H1 (cell line): ENCODE data around the gene IFT172. TPM values are rescaled to one million over a fixed set of nuclear protein-coding genes. Genes with fewer than 3 reads are reported as not detected.

Experiments used
- CTCF ChIA-PET: fragments of 300-600 bp; sonication (Branson Sonifier 250); formaldehyde crosslinking; loops from one replicate; lab custom pipeline; 2021; ENCODE audit not compliant: partially characterized antibody; lab: Charles Lee
- POLR2A ChIA-PET: fragments of 300-600 bp; sonication (Branson Sonifier 250); formaldehyde crosslinking; loops from one replicate; lab custom pipeline; 2021; ENCODE audit warnings: inconsistent platforms; ENCODE audit not compliant: partially characterized antibody; lab: Charles Lee
- DNase-seq, 2 experiments: peaks; one replicate each; pipeline versions ENCODE4 v3.0.0 to v3.0.0-alpha.2; 2010 to 2022; ENCODE audit warnings: low spot score in 2 of 2, low read depth in 1 of 2, mixed read lengths in 1 of 2
- FAIRE-seq: peaks from 2 replicates; lab custom pipeline; 2011; peaks lifted over from hg19 to GRCh38; lab: Jason Lieb, UNC
- H2AFZ ChIP-seq: 2 replicates; pipeline ENCODE4 v1.8.1; 2012; ENCODE audit warnings: low read length, inconsistent platforms
- H2AK5ac ChIP-seq: 2 replicates; pipeline ENCODE4 v1.6.1; 2013; ENCODE audit warnings: low read depth, low read length
- H2BK120ac ChIP-seq: replicated peaks from 2 replicates; pipeline ENCODE3; 2013; ENCODE audit warnings: low read depth, low read length, inconsistent platforms
- H2BK12ac ChIP-seq: 2 replicates; pipeline ENCODE4 v1.6.1; 2013; ENCODE audit warnings: low read depth, low read length
- H2BK15ac ChIP-seq: 2 replicates; pipeline ENCODE4 v1.6.1; 2013; ENCODE audit warnings: low read length
- H2BK20ac ChIP-seq: 2 replicates; pipeline ENCODE4 v1.6.1; 2013; ENCODE audit warnings: low read length
- H2BK5ac ChIP-seq: 2 replicates; pipeline ENCODE4 v1.6.1; 2013; ENCODE audit warnings: low read depth, low read length
- H3K14ac ChIP-seq: 2 replicates; pipeline ENCODE4 v1.6.1; 2013; ENCODE audit warnings: inconsistent platforms; ENCODE audit not compliant: insufficient read length
- H3K18ac ChIP-seq: 2 replicates; pipeline ENCODE4 v1.6.1; 2013; ENCODE audit warnings: low read length; ENCODE audit errors: extremely low read depth
- H3K23ac ChIP-seq: 2 replicates; pipeline ENCODE4 v1.6.1; 2013; ENCODE audit warnings: inconsistent platforms; ENCODE audit not compliant: insufficient read length
- H3K23me2 ChIP-seq: 2 replicates; pipeline ENCODE4 v1.6.1; 2013; ENCODE audit warnings: low read depth, low read length
- H3K27ac ChIP-seq: 2 replicates; pipeline ENCODE4 v1.6.1; 2011; ENCODE audit warnings: low read depth, low read length, inconsistent platforms
- H3K27me3 ChIP-seq, 4 experiments: replicated peaks in 1 of 4; 1 replicate in 1 of 4; 2 replicates in 3 of 4; pipeline versions ENCODE4 v1.6.1 to v1.8.1; 2011 to 2013; ENCODE audit warnings: low read length in 3 of 4, mild to moderate bottlenecking in 3 of 4, inconsistent platforms in 2 of 4, mixed read lengths in 2 of 4, moderate library complexity in 1 of 4; ENCODE audit not compliant: control insufficient read depth in 3 of 4, insufficient read depth in 3 of 4; ENCODE audit errors: extremely low read depth in 1 of 4
- H3K36me3 ChIP-seq, 4 experiments: 2 replicates each; pipeline versions ENCODE4 v1.6.1 to v1.8.1; 2011 to 2013; ENCODE audit warnings: mild to moderate bottlenecking in 4 of 4, low read length in 3 of 4, moderate library complexity in 2 of 4, control low read depth in 1 of 4, inconsistent platforms in 1 of 4; ENCODE audit not compliant: insufficient read depth in 4 of 4, control insufficient read depth in 2 of 4
- H3K4ac ChIP-seq: replicated peaks from 2 replicates; pipeline ENCODE3; 2013; ENCODE audit warnings: low read length, low read depth, mixed read lengths, inconsistent platforms; ENCODE audit not compliant: insufficient read length
- H3K4me1 ChIP-seq, 4 experiments: replicated peaks in 1 of 4; 1 replicate in 1 of 4; 2 replicates in 3 of 4; pipeline versions ENCODE4 v1.6.1 to v1.8.1; 2011 to 2013; ENCODE audit warnings: low read length in 3 of 4, inconsistent platforms in 2 of 4, mixed read lengths in 1 of 4; ENCODE audit not compliant: insufficient read depth in 4 of 4, control insufficient read depth in 3 of 4
- H3K4me2 ChIP-seq, 2 experiments: 2 replicates each; pipeline versions ENCODE4 v1.6.1 to v1.8.1; 2011 to 2013; ENCODE audit warnings: low read depth in 2 of 2, low read length in 2 of 2, control low read depth in 1 of 2, inconsistent platforms in 1 of 2, mild to moderate bottlenecking in 1 of 2; ENCODE audit not compliant: insufficient read depth in 1 of 2
- H3K4me3 ChIP-seq, 4 experiments: fragments of 200-600, 300-600 bp in 1 of 4; sonication (generic), shearing (Covaris generic), sonication (Bioruptor Twin) in 1 of 4; 2 replicates each; pipeline versions ENCODE4 v1.5.1 to v1.8.1; 2011 to 2016; ENCODE audit warnings: low read length in 4 of 4, low read depth in 3 of 4, control low read depth in 2 of 4, inconsistent platforms in 2 of 4, mild to moderate bottlenecking in 2 of 4, mixed read lengths in 1 of 4, moderate library complexity in 1 of 4; ENCODE audit not compliant: insufficient read depth in 2 of 4; ENCODE audit errors: extremely low read depth in 1 of 4
- H3K56ac ChIP-seq: replicated peaks from 2 replicates; pipeline ENCODE3; 2013; ENCODE audit warnings: low read depth, mild to moderate bottlenecking, mixed read lengths, low read length, inconsistent platforms; ENCODE audit not compliant: insufficient read length
- H3K79me1 ChIP-seq: 2 replicates; pipeline ENCODE4 v1.6.1; 2013; ENCODE audit warnings: low read depth, low read length, control low read depth
- H3K79me2 ChIP-seq, 2 experiments: 2 replicates each; pipeline versions ENCODE4 v1.6.1 to v1.8.1; 2012 to 2013; ENCODE audit warnings: low read length in 2 of 2, mild to moderate bottlenecking in 2 of 2, inconsistent platforms in 1 of 2; ENCODE audit not compliant: insufficient read depth in 2 of 2, control insufficient read depth in 1 of 2
- H3K9ac ChIP-seq, 4 experiments: replicated peaks in 1 of 4; 1 replicate in 1 of 4; 2 replicates in 3 of 4; pipeline versions ENCODE4 v1.6.1 to v1.8.1; 2011 to 2013; ENCODE audit warnings: low read depth in 3 of 4, low read length in 3 of 4, control low read depth in 2 of 4, mild to moderate bottlenecking in 2 of 4, moderate library complexity in 2 of 4, inconsistent platforms in 1 of 4; ENCODE audit errors: extremely low read depth in 1 of 4
- H3K9me3 ChIP-seq, 2 experiments: 2 replicates each; pipeline versions ENCODE4 v1.6.1 to v1.8.1; 2012 to 2013; ENCODE audit warnings: mild to moderate bottlenecking in 2 of 2, moderate library complexity in 2 of 2, control low read depth in 1 of 2, inconsistent platforms in 1 of 2, low read depth in 1 of 2, low read length in 1 of 2, mixed read lengths in 1 of 2; ENCODE audit not compliant: insufficient read depth in 2 of 2
- H4K20me1 ChIP-seq, 2 experiments: replicated peaks in 1 of 2; 2 replicates each; pipeline versions ENCODE3 to v1.8.1; 2011 to 2013; ENCODE audit warnings: inconsistent platforms in 2 of 2, low read length in 2 of 2, mild to moderate bottlenecking in 1 of 2; ENCODE audit not compliant: insufficient read depth in 2 of 2, control insufficient read depth in 1 of 2
- H4K5ac ChIP-seq: 2 replicates; pipeline ENCODE4 v1.6.1; 2013; ENCODE audit warnings: low read length, low read depth, mixed read lengths, inconsistent platforms; ENCODE audit not compliant: insufficient read length
- H4K8ac ChIP-seq: 2 replicates; pipeline ENCODE4 v1.8.0; 2013; ENCODE audit warnings: mild to moderate bottlenecking, moderate library complexity, low read length, inconsistent platforms; ENCODE audit not compliant: insufficient read depth; ENCODE audit errors: extremely low read depth
- H4K91ac ChIP-seq: replicated peaks from 2 replicates; pipeline ENCODE3; 2013; ENCODE audit warnings: low read length, mixed read lengths, inconsistent platforms; ENCODE audit not compliant: insufficient read length
- ASH2L ChIP-seq: fragments of 200-600, 300-600 bp; sonication (generic); IDR thresholded peaks from one replicate; pipeline ENCODE4 v1.7.1; 2017; ENCODE audit warnings: low read length
- ATF3 ChIP-seq: IDR thresholded peaks from 2 replicates; pipeline ENCODE4 v1.6.1; 2011; ENCODE audit warnings: low read depth, mild to moderate bottlenecking, low read length; ENCODE audit not compliant: insufficient read depth
- CEBPB ChIP-seq: IDR thresholded peaks from 2 replicates; pipeline ENCODE4 v1.6.1; 2012; ENCODE audit warnings: low read depth, low read length
- CHD1 ChIP-seq: IDR thresholded peaks from 2 replicates; pipeline ENCODE4 v1.6.1; 2012; ENCODE audit warnings: low read depth, low read length, improper control_type of control experiment
- GABPA ChIP-seq: IDR thresholded peaks from 2 replicates; pipeline ENCODE4 v1.6.1; 2011; ENCODE audit warnings: mild to moderate bottlenecking, low read length, moderate library complexity, borderline replicate concordance; ENCODE audit not compliant: insufficient read depth
- KDM4A ChIP-seq: IDR thresholded peaks from one replicate; pipeline ENCODE4 v1.7.1; 2012; ENCODE audit warnings: low read depth, mild to moderate bottlenecking, moderate library complexity, low read length, inconsistent platforms; ENCODE audit not compliant: severe bottlenecking
- PHF8 ChIP-seq: fragments of 200-600 bp; sonication (generic); conservative IDR thresholded peaks from 2 replicates; pipeline ENCODE4 v1.7.1; 2012; ENCODE audit warnings: low read depth, mild to moderate bottlenecking, inconsistent platforms, low read length, moderate library complexity
- RAD21 ChIP-seq, 2 experiments: IDR thresholded peaks in 1 of 2; conservative IDR thresholded peaks in 1 of 2; 2 replicates each; pipeline ENCODE4 v1.6.1; 2011; ENCODE audit warnings: low read depth in 2 of 2, low read length in 2 of 2, improper control_type of control experiment in 1 of 2, inconsistent platforms in 1 of 2, mild to moderate bottlenecking in 1 of 2, moderate library complexity in 1 of 2
- SAP30 ChIP-seq: fragments of 300-600 bp; sonication (generic); IDR thresholded peaks from 2 replicates; pipeline ENCODE4 v1.7.1; 2012; ENCODE audit warnings: low read length, moderate library complexity, mild to moderate bottlenecking, inconsistent platforms; ENCODE audit not compliant: insufficient read depth, insufficient replicate concordance
- SRF ChIP-seq: IDR thresholded peaks from 2 replicates; pipeline ENCODE4 v1.6.1; 2011; ENCODE audit warnings: mild to moderate bottlenecking, low read depth, low read length, moderate library complexity
- USF2 ChIP-seq: IDR thresholded peaks from 2 replicates; pipeline ENCODE4 v1.6.1; 2011; ENCODE audit warnings: low read length, improper control_type of control experiment
- ZNF274 ChIP-seq: IDR thresholded peaks from 2 replicates; pipeline ENCODE4 v1.7.0; 2012; ENCODE audit warnings: low read length, borderline replicate concordance; ENCODE audit errors: extremely low read depth
- WGBS, 2 experiments: shearing (Covaris generic) in 1 of 2; methylation state at CpG; one replicate each; pipeline versions ENCODE4 v1.1.6 to v1.1.7; 2013 to 2015; ENCODE audit warnings: low lambda C conversion rate in 2 of 2, mixed read lengths in 2 of 2, inconsistent platforms in 1 of 2, low coverage in 1 of 2, missing lambda C conversion rate in 1 of 2; ENCODE audit not compliant: insufficient replicate concordance in 2 of 2, insufficient coverage in 1 of 2, insufficient read length in 1 of 2; ENCODE audit errors: extremely low coverage in 1 of 2, missing lambda C conversion rate in 1 of 2; 5-methylcytosine and 5-hydroxymethylcytosine counted together
- polyA plus RNA-seq, 7 experiments: library from polyadenylated mRNA; depleted of rRNA in 3 of 7; stranded (reverse) in 5 of 7; unstranded in 2 of 7; fragments of >200 nt in 5 of 7; fragments of 200-250 nt in 2 of 7; gene quantifications; 1 replicate in 5 of 7; 2 replicates in 1 of 7; 4 replicates in 1 of 7; pipeline versions ENCODE4 v1.2.1 to v1.2.3, GENCODE V29; 2011 to 2013; ENCODE audit warnings: missing spikeins in 2 of 7, mixed read lengths in 2 of 7
- total RNA-seq: library from RNA; stranded (reverse); fragmentation: NEBNext Ultra II Directional; extraction: Animal tissue kit (Norgen Biotek cat#: 25700); gene quantifications from 2 replicates; pipeline ENCODE4 v1.2.1, GENCODE V29; 2021

The IFT172 gene
- total and polyA plus RNA-seq, 2 of the 8 experiments (the other 6 are each of a cell fraction or from before 2014, with no cell fraction given), result 13.5 to 14.0 TPM

- WGBS, 2 experiments, result 79% methylated on average over 3 of the region's 3 CpGs; no CpG with 5 or more reads in 1 of the 2 experiments
- Histone ChIP-seq H4K20me1 (no peaks in the 10 kb centered on the region), H2BK5ac (no peak overlapping the region)
- TF ChIP-seq RAD21 (IDR thresholded peaks at IDR 0.05 in 1 of 2, conservative IDR thresholded peaks at IDR 0.05 in 1 of 2; ENCODE audit: low read depth in 2 of 2, low read length in 2 of 2) (no peak), GABPA (no peak), ASH2L (no peak), USF2 (no peak), KDM4A (no peak), PHF8 (no peak), CHD1 (no peak), ATF3 (no peak), SRF (no peak), ZNF274 (no peak), CEBPB (no peak), SAP30 (no peak)
Observed at GRCh38 chr2:27485496-27485895, 4.0 kb downstream of the IFT172 start.

More at GRCh38 chr2:27485496-27485895, 4.0 kb downstream of the IFT172 start:
- H3K4me3 ChIP-seq, result no peak overlapping the region
- no peak overlapping the region for H3K56ac ChIP-seq
- no peaks in the 10 kb centered on the region for H3K27me3 ChIP-seq
- no peaks in the 10 kb centered on the region for H3K9me3 ChIP-seq
- no peak overlapping the region for H2AFZ ChIP-seq
- H3K23ac ChIP-seq, result no peak overlapping the region
- POLR2A ChIA-PET, result interaction anchor here (1.1 kb wide), 1 partner anchor 153 kb away, joined by 3 read pairs; no protein-coding TSS in a partner anchor
- H3K36me3 ChIP-seq, result peaks cover 0 to 6% (median 0%) of the 10 kb centered on the region in 4 experiments; a peak in 1 of 8 replicates
- no peak overlapping the region for H4K5ac ChIP-seq
- CTCF ChIA-PET, result no interaction called here
- H2BK120ac ChIP-seq, result no peak overlapping the region
- no peaks in the 10 kb centered on the region for H3K79me2 ChIP-seq
- no peak overlapping the region for H2AK5ac ChIP-seq
- H3K18ac ChIP-seq, result no peak overlapping the region
- no peak overlapping the region for H2BK20ac ChIP-seq
- H3K23me2 ChIP-seq, result peaks cover 8% of the 10 kb centered on the region; the same call in 1 of the 2 replicates
- no peak overlapping the region for H3K4ac ChIP-seq
- H4K91ac ChIP-seq, result no peak overlapping the region
- peaks cover 0 to 8% (median 2%) of the 10 kb centered on the region in 4 experiments; a peak in 5 of 7 replicates for H3K4me1 ChIP-seq
- no peak overlapping the region for H3K27ac ChIP-seq
- no peak overlapping the region for H2BK12ac ChIP-seq
- no peak for FAIRE-seq
- H4K8ac ChIP-seq, result no peak overlapping the region
- no peak overlapping the region for H3K9ac ChIP-seq
- H3K4me2 ChIP-seq, result no peak overlapping the region
- H3K79me1 ChIP-seq, result no peaks in the 10 kb centered on the region; the same call in 1 of the 2 replicates
- no peak for DNase-seq
- H2BK15ac ChIP-seq, result no peak overlapping the region
- no peak overlapping the region for H3K14ac ChIP-seq
